Measurements from ENCODE around the gene KREMEN2. TPM values are rescaled to one million over a fixed set of nuclear protein-coding genes. Genes with fewer than 3 reads are reported as not detected.

The KREMEN2 gene
- total and polyA plus RNA-seq, 2 of the 13 experiments (the other 11 are each of a cell fraction or from before 2014, with no cell fraction given): 0.48 to 1.2 TPM

GRCh38 chr16:3003582-3004270, 39.7 kb downstream of the KREMEN2 start (continued):
- TF ChIP-seq SAP130 (CRISPR knock-in tag; IDR thresholded peaks at IDR 0.05; ENCODE audit: low read depth) (peak; percentile 88), RELA (CRISPR knock-in tag; IDR thresholded peaks at IDR 0.05) (peak; percentile 49; the same call in 1 of the 2 replicates), IKZF5 (CRISPR knock-in tag; IDR thresholded peaks at IDR 0.05) (peak; percentile 68; the same call in 1 of the 2 replicates), MAX (IDR thresholded peaks at IDR 0.05) (peak; percentile 79), SP2 (CRISPR knock-in tag; IDR thresholded peaks at IDR 0.05) (peak; percentile 96), THRA (CRISPR knock-in tag; IDR thresholded peaks at IDR 0.05; ENCODE audit: borderline replicate concordance) (0 out of 2 replicates have a peak, but pooled peaks have one; percentile 45), ZNF318 (CRISPR knock-in tag; IDR thresholded peaks at IDR 0.05) (no peak), RFXAP (CRISPR knock-in tag; IDR thresholded peaks at IDR 0.05; ENCODE audit: borderline replicate concordance) (peak; percentile 97), GABPA (IDR thresholded peaks at IDR 0.05; ENCODE audit: low read depth, low read length) (no peak), GABPA (CRISPR knock-in tag; IDR thresholded peaks at IDR 0.05; ENCODE audit: low read depth) (0 out of 2 replicates have a peak, but pooled peaks have one; percentile 51), MEIS2 (CRISPR knock-in tag; IDR thresholded peaks at IDR 0.05) (peak; percentile 100), ZFP36L2 (CRISPR knock-in tag; IDR thresholded peaks at IDR 0.05) (0 out of 2 replicates have a peak, but pooled peaks have one; percentile 65), JDP2 (CRISPR knock-in tag; IDR thresholded peaks at IDR 0.05; ENCODE audit: borderline replicate concordance) (no peak), ZNF205 (CRISPR knock-in tag; IDR thresholded peaks at IDR 0.05) (0 out of 2 replicates have a peak, but pooled peaks have one; percentile 28), ZNF280B (CRISPR knock-in tag; IDR thresholded peaks at IDR 0.05; ENCODE audit: borderline replicate concordance) (peak; percentile 53; the same call in 1 of the 2 replicates), KDM3A (CRISPR knock-in tag; IDR thresholded peaks at IDR 0.05; ENCODE audit: low read depth) (peak; percentile 99)

Measured in HepG2 (cell line).